PC-3 (cell line): ENCODE results near the gene DRD3. TPM values are rescaled to one million over a fixed set of nuclear protein-coding genes. Genes with fewer than 3 reads are reported as not detected.

ENCODE experiments used
- ATAC-seq: fragments of 200-7000 bp; cut with Tn5 transposase; 2 replicates; pipeline ENCODE4 v1.9.1; 2020; ENCODE audit warnings: mild to moderate bottlenecking, moderate library complexity
- BruUV-seq: library from RNA; stranded (reverse); fragments of 400-500 nt; replicated peaks from 2 replicates; lab custom pipeline; 2021; lab: Mats Ljungman, UMichigan
- CTCF ChIA-PET: fragments of 300-600 bp; sonication (Branson Sonifier 250); formaldehyde crosslinking; loops from one replicate; lab custom pipeline; 2022; ENCODE audit warnings: antibody characterized with exemption; lab: Charles Lee
- POLR2A ChIA-PET: fragments of 300-600 bp; sonication (Branson Sonifier 250); formaldehyde crosslinking; loops from one replicate; lab custom pipeline; 2022; ENCODE audit warnings: antibody characterized with exemption; ENCODE audit not compliant: unreplicated experiment; lab: Charles Lee
- DNase-seq: peaks from one replicate; pipeline ENCODE4 v3.0.0-alpha.2; 2015
- H2AFZ ChIP-seq: fragments of 300-600 bp; sonication (generic); 2 replicates; pipeline ENCODE4 v1.6.0; 2016; ENCODE audit warnings: antibody characterized with exemption, low read length
- H3F3A ChIP-seq: fragments of 300-600 bp; sonication (generic); one replicate; pipeline ENCODE4 v1.6.0; 2017; ENCODE audit warnings: antibody characterized with exemption, low read length, control low read depth, mild to moderate bottlenecking; ENCODE audit not compliant: unreplicated experiment
- H3K27ac ChIP-seq: fragments of 300-600 bp; sonication (generic); 2 replicates; pipeline ENCODE4 v1.5.1; 2016; ENCODE audit warnings: mild to moderate bottlenecking, low read length
- H3K27me3 ChIP-seq: fragments of 300-600 bp; sonication (generic); 2 replicates; pipeline ENCODE4 v1.6.1; 2016; ENCODE audit warnings: low read length, mixed read lengths
- H3K36me3 ChIP-seq: fragments of 300-600 bp; sonication (generic); 2 replicates; pipeline ENCODE4 v1.6.1; 2016; ENCODE audit warnings: low read depth, mixed run types, low read length, mixed read lengths
- H3K4me1 ChIP-seq: fragments of 300-600 bp; sonication (generic); 2 replicates; pipeline ENCODE4 v1.5.1; 2016; ENCODE audit warnings: low read length; ENCODE audit not compliant: insufficient read depth
- H3K4me2 ChIP-seq: fragments of 300-600 bp; sonication (generic); 2 replicates; pipeline ENCODE4 v1.6.0; 2016; ENCODE audit warnings: low read length
- H3K4me3 ChIP-seq: fragments of 300-600 bp; sonication (generic); 2 replicates; pipeline ENCODE4 v1.5.1; 2016; ENCODE audit warnings: mild to moderate bottlenecking, low read length, mixed read lengths
- H3K79me2 ChIP-seq: fragments of 300-600 bp; sonication (generic); 2 replicates; pipeline ENCODE4 v1.6.1; 2017; ENCODE audit warnings: low read length, mixed read lengths
- H3K9ac ChIP-seq: fragments of 300-600 bp; sonication (generic); 2 replicates; pipeline ENCODE4 v1.6.0; 2016; ENCODE audit warnings: mild to moderate bottlenecking, low read length
- H3K9me2 ChIP-seq: fragments of 300-600 bp; sonication (generic); replicated peaks from 2 replicates; pipeline ENCODE4 v1.6.1; 2016; ENCODE audit warnings: mixed run types, low read length, mixed read lengths
- H3K9me3 ChIP-seq: fragments of 300-600 bp; sonication (generic); 2 replicates; pipeline ENCODE4 v1.6.1; 2016; ENCODE audit warnings: low read length, mixed read lengths
- H4K20me1 ChIP-seq: fragments of 300-600 bp; sonication (generic); 2 replicates; pipeline ENCODE4 v1.6.1; 2016; ENCODE audit warnings: low read length, mixed read lengths
- CTCF ChIP-seq: fragments of 300-600 bp; sonication (generic); conservative IDR thresholded peaks from 2 replicates; pipeline ENCODE4 v1.5.1; 2017; ENCODE audit warnings: antibody characterized with exemption, low read depth, mild to moderate bottlenecking, low read length
- EZH2 ChIP-seq: fragments of 300-600 bp; sonication (generic); IDR thresholded peaks from one replicate; pipeline ENCODE4 v1.6.1; 2017; ENCODE audit warnings: antibody characterized with exemption, mild to moderate bottlenecking, low read length; ENCODE audit not compliant: unreplicated experiment
- EZH2phosphoT487 ChIP-seq: fragments of 300-600 bp; sonication (generic); IDR thresholded peaks from 2 replicates; pipeline ENCODE4 v1.6.1; 2018; ENCODE audit warnings: mild to moderate bottlenecking, antibody characterized with exemption, low read length, borderline replicate concordance
- intact Hi-C: fragments of 100-400 bp; cut with micrococcal nuclease; formaldehyde crosslinking; loops from 2 replicates; pipeline ENCODE4 v1.9.0; 2023
- total RNA-seq: library from RNA; depleted of rRNA; stranded (reverse); fragments of >200 nt; gene quantifications from 2 replicates; pipeline ENCODE4 v1.2.3, GENCODE V29; 2014

The DRD3 gene
- total RNA-seq, 1 experiment from 2014 or later = not detected

- TF ChIP-seq EZH2 = no peak
- TF ChIP-seq CTCF = no peak
- TF ChIP-seq EZH2phosphoT487 = no peak
These were observed 86.5 kb downstream of the DRD3 start for GRCh38 chr3:114092151-114093015.

GRCh38 chr3:114089675-114090074 lies 89.2 kb downstream of the DRD3 start:
- ChIA-PET CTCF (no interaction called here), POLR2A (no interaction called here)
- TF ChIP-seq CTCF (no peak), EZH2phosphoT487 (no peak), EZH2 (no peak)
- H4K20me1 ChIP-seq = no peaks in the 10 kb centered on the region
- intact Hi-C loops = no loop called here
- H3K27ac ChIP-seq = no peak overlapping the region
- H3K9me2 ChIP-seq = no peaks in the 10 kb centered on the region
- H3K36me3 ChIP-seq = peaks cover 25% of the 10 kb centered on the region
- no peaks in the 10 kb centered on the region for H3K27me3 ChIP-seq
- H2AFZ ChIP-seq = no peak overlapping the region
- H3K4me2 ChIP-seq = no peak overlapping the region
- no peak overlapping the region for H3K4me3 ChIP-seq
- H3K4me1 ChIP-seq = 0 out of 2 replicates have a peak, but pooled peaks cover 10% of the 10 kb centered on the region
- no peak for DNase-seq
- no peaks in the 10 kb centered on the region for H3K9me3 ChIP-seq
- BruUV-seq = no TSS peak
- no peak for ATAC-seq
- no peaks in the 10 kb centered on the region for H3K79me2 ChIP-seq
- H3K9ac ChIP-seq = no peak overlapping the region
- no peaks in the 10 kb centered on the region for H3F3A ChIP-seq

More at GRCh38 chr3:114092151-114093015, 86.5 kb downstream of the DRD3 start:
- no peaks in the 10 kb centered on the region for H3K9me2 ChIP-seq
- H3K27ac ChIP-seq = no peak overlapping the region
- DNase-seq (no peak), ATAC-seq (no peak)
- no peak overlapping the region for H2AFZ ChIP-seq
- no peaks in the 10 kb centered on the region for H3K79me2 ChIP-seq
- H3F3A ChIP-seq = no peaks in the 10 kb centered on the region
- BruUV-seq = no TSS peak
- 0 out of 2 replicates have a peak, but pooled peaks cover 10% of the 10 kb centered on the region for H3K4me1 ChIP-seq
- peaks cover 4% of the 10 kb centered on the region; the same call in 1 of the 2 replicates for H3K36me3 ChIP-seq
- H3K4me2 ChIP-seq = no peak overlapping the region
- H3K4me3 ChIP-seq = no peak overlapping the region
- ChIA-PET CTCF (no interaction called here), POLR2A (interaction anchor here (0.7 kb wide), 1 partner anchor 33 kb away, joined by 4 read pairs; no protein-coding TSS in a partner anchor)
- no peaks in the 10 kb centered on the region for H4K20me1 ChIP-seq
- no peak overlapping the region for H3K9ac ChIP-seq
- H3K27me3 ChIP-seq = no peaks in the 10 kb centered on the region
- intact Hi-C loops = no loop called here
- H3K9me3 ChIP-seq = no peaks in the 10 kb centered on the region

GRCh38 chr3:114086356-114086755 lies 92.5 kb downstream of the DRD3 start:
- H3K27ac ChIP-seq = no peak overlapping the region
- no peaks in the 10 kb centered on the region for H3F3A ChIP-seq
- no peaks in the 10 kb centered on the region for H4K20me1 ChIP-seq
- ChIA-PET POLR2A (no interaction called here), CTCF (no interaction called here)
- no peak overlapping the region for H2AFZ ChIP-seq
- ATAC-seq = no peak
- no TSS peak for BruUV-seq
- peaks cover 46% of the 10 kb centered on the region for H3K36me3 ChIP-seq
- no peaks in the 10 kb centered on the region for H3K9me3 ChIP-seq
- no peak overlapping the region for H3K9ac ChIP-seq
- no peaks in the 10 kb centered on the region for H3K79me2 ChIP-seq
- H3K4me3 ChIP-seq = no peak overlapping the region
- no peaks in the 10 kb centered on the region for H3K9me2 ChIP-seq
- intact Hi-C loops = no loop called here
- H3K4me1 ChIP-seq = no peaks in the 10 kb centered on the region
- H3K4me2 ChIP-seq = no peak overlapping the region
- no peaks in the 10 kb centered on the region for H3K27me3 ChIP-seq
- TF ChIP-seq CTCF (no peak), EZH2 (no peak), EZH2phosphoT487 (no peak)
- no peak for DNase-seq
